ENCODE data around the gene GPC3.

- no peak for TF ChIP-seq CTCF (IDR thresholded peaks at IDR 0.05)
- TF ChIP-seq POLR2AphosphoS5 (IDR thresholded peaks at IDR 0.05): no peak
- TF ChIP-seq POLR2A (IDR thresholded peaks at IDR 0.05): no peak
Measured at GRCh38 chrX:133493366-133493765, 492.0 kb downstream of the GPC3 start.
